ENCODE data around the gene CLIP2.
A peak's percentile ranks its signal among the peaks of the same experiment; 100 is the strongest.
"Not testable (repeated sequence)": the region's sequence is repeated elsewhere in the genome, so short reads cannot be mapped to it uniquely, and the experiment has no call there.

The CLIP2 gene

DNA sequence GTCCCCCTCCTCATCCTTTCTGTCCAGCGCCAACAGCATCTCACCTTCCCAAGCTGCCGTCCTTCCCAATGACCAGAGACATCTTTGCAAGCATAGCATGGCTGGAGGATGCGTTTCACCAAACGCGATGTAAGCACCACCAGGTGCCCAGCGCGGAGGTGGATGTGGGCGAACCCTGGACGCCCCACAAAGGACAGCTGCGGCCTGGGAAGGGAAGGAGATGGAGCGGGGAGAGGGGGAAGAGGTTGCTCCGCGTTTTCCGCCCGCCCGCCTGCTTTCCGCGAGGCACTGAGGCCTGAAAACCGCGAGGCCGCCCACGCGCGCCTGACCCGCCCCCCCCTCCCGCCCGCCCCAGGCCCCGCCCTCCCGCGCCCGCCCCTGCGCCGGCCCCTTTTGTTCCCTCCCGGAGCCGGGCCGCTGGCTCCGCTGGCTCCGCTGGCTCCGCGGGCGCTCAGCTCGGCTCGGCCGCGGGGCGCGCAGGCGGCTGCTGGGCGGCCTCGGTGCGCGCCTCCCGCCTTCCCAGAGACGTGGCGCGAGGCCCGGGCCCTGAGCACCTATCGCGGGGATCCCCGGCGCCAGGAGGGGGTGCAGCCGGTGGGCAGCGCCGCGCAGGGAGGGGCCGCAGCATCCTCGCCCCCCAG is at the start of gene CLIP2:
CLIP2 (plus strand) TSS at position 390 of the 641 bp plus-strand sequence. CDS start 28,140 bp downstream, outside the sequence.
- DNase-seq = peak; percentile 88

DNA sequence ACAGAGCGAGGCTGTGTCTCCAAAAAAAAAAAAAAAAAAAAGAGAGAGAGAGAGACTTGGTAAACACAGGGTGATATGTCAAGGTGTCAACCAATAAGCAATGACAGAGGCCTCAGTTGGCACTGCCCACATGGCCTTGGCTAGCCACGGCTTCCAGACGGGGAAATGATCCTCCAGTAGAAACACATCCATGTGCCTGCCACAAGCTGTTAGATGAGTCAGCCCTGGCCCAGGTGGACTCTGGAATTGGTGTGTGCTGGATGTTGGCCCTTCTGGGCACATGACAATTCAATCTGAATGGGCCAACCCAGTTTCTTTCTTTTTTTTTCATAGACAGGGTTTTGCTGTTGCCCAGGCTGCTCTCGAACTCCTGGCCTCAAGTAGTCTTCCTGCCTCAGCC is 48.7 kb upstream of the CLIP2 start:
- no peak for DNase-seq

DNA sequence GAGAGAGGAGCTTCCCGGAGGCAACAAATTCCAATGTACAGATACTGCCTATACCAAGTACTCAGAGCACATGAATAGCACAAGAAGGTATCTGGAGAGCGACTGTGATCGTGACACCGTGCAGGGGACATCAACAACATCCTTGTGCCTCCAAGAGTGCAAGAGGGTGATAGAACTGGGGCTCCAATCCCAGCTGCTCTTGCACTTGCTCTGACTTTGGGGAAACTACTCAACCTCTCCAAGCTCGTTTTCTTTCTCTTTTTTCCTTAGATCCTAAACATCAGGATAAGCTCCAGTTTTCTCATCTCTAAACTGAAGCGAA is 47.1 kb upstream of the CLIP2 start:
- DNase-seq = no peak

DNA sequence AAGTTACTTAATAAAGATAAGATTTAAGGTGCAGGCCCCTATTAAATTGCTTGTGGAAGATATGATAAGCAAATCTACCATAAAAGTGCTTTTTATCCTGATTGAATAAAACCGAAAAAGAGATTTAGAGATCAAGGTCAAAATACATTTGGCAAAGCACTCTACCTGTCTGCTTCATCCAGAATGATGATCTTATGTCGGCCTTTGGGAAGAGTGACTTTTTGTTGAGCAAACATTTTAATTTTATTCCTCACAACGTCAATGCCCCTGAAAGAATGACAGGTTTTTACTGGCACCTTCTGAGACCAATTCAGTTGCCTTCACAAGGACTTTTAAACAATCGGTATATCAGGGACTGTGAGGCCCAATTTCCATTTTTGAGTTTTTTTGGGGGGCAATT is 42.7 kb upstream of the CLIP2 start:
- DNase-seq = no peak

DNA sequence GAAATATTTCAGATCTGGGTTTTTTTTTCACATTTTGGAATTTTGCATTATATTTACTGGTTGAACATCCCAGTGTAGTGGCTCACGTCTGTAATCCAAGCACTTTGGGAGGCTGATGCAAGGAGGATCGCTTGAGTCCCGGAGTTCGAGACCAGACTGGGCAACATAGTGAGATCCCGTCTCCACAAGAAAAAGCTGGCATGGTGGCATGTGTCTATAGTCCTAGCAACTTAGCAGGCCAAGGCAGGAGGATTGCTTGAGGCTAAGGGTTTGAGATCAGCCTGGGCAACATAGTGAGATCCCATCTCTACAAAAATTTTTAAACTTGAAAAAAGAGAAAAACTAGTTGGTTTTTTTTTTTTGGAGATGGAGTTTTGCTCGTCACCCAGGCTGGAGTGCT is 41.1 kb upstream of the CLIP2 start:
- no peak for DNase-seq

DNA sequence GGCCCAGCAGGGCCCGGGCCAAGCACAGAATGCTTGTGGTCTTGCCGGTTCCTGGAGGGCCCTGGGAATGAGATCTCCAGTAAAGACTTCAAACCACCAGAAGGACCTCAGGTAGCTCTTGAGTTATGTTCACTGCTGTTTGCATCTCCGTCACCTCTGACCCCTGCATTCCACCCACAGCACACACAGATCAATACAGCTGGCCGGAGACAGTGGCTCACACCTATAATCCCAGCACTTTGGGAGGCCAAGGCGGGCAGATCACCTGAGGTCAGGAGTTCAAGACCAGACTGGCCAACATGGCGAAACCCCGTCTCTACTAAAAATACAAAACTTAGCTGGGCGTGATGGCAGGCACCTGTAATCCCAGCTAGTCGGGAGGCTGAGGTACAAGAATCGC is 40.1 kb upstream of the CLIP2 start:
- not testable (repeated sequence) for DNase-seq

- DNase-seq = no peak
Observed at GRCh38 chr7:74252893-74253292, 36.3 kb upstream of the CLIP2 start.

DNA sequence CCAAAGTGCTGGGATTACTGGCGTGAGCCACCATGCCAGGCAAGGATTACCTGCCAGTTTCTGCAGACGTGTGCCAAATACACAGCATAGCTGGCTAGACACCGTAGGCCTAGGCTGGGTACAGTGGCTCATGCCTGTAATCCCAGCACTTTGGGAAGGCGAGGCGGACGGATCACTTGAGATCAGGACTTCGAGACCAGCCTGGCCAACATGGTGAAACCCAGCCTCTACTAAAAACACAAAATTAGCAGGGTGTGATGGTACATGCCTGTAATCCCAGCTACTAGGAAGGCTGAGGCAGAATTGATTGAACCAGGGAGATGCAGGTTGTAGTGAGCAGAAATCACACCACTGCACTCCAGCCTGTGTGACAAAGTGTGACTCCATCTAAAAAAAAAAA is 35.9 kb upstream of the CLIP2 start:
- DNase-seq = no peak

DNA sequence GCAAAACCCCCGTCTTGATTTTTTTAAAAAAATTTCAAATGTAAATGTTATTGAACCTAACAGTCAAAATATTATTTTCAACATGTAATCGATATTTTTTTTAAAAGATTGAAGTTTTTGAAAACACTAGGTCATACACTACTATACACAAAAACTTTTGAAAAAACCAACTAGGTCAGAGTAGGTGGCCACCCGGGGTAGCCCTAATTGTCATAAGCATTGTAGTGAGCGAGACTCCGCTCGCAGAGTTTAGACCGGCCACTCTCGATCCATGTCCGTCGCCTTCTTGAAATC is 35.4 kb upstream of the CLIP2 start:
- no peak for DNase-seq

GRCh38 chr7:74254129-74254857 is 34.9 kb upstream of the CLIP2 start, which contains the start of gene RFC2:
Gene RFC2 (minus strand): TSS chr7:74254399. CDS start chr7:74254383, 16 bp downstream.
- DNase-seq = peak; percentile 99

DNA sequence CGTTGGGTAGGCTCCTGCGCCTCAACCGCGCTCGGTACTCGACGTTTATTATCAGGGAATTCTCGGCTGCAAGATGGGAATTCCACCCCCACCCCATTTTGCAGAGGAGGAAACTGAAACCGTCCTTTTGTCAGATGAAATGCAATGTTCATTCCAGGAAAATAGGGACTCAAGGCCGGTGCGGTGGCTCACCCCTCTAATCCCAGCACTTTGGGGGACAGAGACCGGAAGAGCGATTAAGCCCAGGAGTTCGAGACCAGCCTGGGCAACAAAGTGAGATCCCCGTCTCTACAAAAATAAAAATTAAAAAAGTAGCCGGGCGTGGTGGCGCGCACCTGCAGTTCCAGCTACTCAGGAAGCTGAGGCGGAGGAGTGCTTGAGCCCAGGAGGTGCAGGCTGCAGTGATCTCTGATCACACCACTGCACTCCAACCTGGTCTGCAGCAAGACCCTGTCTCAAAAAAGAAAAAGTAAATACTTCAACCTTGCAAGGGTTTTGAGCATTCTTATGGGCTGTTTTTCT is 34.3 kb upstream of the CLIP2 start:
- no peak for DNase-seq

- DNase-seq = not testable (repeated sequence)
Observed at GRCh38 chr7:74255461-74255860, 33.7 kb upstream of the CLIP2 start.

GRCh38 chr7:74256491-74257408 is 32.5 kb upstream of the CLIP2 start:
- no peak for DNase-seq

DNA sequence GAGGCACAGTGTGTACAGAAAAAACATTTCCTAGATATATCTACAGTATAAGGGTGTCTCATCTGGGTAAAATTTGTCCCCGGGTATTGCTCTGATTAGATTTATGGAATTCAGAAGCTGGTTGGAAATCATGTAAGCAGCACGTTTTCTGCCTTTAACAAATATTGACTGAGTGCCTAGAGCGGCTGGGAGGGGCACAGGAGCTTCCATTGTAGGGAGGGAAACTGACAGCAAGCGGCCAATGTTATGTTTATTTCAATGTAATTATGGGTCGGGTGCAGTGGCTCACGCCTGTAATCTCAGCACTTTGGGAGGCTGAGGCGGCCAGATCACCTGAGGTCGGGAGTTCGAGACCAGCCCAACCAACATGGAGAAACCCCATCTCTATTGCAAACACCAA is 30.6 kb upstream of the CLIP2 start:
- DNase-seq = no peak

GRCh38 chr7:74262639-74263398 is 26.4 kb upstream of the CLIP2 start:
- DNase-seq = no peak

DNA sequence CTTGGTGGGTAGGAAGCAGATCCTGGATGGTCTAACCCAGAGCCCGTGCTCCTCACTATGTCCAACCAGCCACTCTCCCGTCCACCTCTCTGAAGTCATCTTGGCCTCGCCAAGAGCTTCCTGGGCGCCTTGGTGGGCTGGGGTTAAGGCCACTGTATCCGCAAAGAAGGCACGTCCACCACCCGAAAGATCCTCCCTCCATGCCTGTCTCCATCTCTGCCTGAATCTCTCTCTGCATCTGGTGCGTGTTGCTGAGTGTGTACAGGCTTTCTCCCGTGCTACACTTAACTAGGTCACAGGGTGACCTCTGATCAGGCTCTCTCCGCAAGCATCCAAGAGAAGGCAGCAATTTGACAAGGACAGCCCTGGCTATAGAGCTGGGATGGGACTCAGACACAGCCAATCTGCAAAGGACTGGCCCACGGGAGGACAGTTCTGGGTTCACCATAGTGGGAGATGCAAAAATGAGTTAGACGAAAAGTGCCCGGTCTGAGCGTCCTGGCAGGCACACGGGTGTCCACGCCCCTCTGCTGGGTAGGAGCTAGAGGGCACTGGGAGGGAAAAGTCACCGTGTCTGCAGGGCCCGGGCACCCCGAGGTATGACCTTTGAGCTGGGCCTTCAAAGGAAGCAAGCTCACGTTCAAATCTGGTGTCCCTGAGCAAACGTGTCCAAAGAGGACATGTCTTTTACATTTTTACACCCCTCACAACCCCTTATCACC is 25.6 kb upstream of the CLIP2 start:
- DNase-seq = no peak

DNA sequence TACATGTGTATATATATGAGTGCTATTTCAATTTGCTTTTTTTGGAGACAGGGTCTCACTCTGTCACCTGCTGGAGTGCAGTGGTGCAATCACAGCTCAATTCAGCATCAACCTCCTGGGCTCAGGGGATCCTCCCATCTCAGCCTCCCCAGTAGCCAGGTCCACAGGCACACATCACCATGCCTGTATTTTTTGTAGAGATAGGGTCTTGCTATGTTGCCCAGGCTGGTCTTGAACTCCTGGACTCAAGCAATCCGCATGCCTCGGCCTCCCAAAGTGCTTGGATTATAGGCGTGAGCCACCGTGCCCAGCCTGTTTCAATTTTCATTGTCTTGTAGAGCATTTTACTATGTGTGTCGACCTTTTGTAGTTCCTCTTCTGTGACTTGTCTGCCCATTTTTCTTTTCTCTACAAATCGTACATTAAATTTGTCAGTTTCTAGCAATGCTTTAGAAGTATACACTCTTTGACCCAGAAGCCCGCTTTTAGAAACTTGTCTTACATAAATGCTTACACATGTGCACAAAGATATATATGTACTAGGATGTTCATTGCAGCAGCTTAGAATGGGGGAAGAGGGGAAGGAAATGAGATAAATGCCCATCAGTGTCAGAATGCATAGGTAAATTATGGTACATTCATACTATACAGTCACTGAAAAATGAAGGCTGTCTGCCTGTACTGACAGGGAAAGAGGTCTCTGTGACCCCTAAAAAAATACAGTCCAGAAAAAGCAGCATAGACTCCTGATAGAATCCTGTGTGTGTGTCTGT is 22.8 kb upstream of the CLIP2 start:
- DNase-seq = no peak

DNA sequence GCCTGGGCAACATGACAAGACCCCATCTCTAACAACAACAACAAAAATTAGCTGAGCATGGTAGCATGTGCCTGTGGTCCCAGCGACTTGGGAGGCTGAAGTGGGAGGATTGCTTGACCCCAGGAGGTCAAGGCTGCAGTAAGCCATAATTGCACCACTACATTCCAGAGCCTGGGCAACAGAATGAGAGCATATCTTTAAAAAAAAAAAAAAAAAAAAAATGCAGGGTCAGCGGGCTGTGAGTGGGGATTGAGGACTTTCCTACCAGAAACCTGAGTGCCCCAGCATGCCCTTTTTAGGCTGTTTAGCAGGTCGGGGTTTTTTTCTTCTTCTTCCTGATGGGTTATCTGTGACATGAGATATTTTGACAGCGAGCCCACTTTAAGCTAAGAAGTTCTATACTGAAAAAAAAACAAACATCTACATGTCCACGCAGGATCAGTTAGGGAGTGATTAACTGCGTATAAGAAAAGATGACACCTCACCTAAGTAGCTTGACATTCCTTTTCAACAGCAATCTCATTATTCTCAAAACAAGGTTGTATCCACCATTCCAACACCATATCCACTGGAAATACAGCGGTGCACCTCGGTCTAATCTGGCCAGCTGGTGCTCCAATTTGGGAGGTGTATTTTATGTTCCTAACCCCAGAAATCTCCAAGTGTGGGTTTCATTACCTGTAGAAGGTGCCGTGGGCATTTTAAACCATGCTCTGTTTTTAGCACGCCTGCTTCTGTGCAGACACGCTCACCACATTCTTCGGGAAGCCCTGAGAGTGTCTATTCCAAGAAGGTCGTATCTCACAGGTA is 21.2 kb upstream of the CLIP2 start:
- DNase-seq = no peak

- DNase-seq = peak; percentile 62
Observed at GRCh38 chr7:74269757-74270277, 19.4 kb upstream of the CLIP2 start.

DNA sequence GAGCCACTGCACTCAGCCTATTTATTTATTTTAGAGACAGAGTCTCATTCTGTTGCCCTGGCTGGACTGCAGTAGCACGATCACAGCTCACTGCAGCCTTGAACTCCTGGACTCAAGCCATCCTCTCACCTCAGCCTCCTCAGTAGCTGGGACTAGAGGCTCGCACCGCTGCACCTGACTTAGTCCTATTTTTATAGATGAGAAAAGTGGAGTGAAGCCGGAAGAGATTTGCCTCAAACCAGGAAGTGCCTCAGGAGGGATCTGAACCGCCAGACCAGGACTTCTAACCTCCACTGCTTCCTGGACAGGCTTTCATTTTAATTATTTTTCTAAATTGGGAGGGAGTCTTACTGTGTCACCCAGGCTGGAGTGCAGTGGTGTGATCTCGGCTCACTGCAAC is 17.5 kb upstream of the CLIP2 start:
- DNase-seq = no peak

All from midbrain (tissue), 1 donor.